IMR-90 (cell line): ENCODE results near the gene PPY. TPM values are rescaled to one million over a fixed set of nuclear protein-coding genes. Genes with fewer than 3 reads are reported as not detected.

Experiments used
- ATAC-seq: fragments of 200-7000 bp; cut with Tn5 transposase; 2 replicates; pipeline ENCODE4 v1.9.1; 2020; ENCODE audit warnings: low read depth, mild to moderate bottlenecking, moderate library complexity
- BruUV-seq: library from RNA; stranded (reverse); fragments of 400-500 nt; replicated peaks from 2 replicates; lab custom pipeline; 2021; lab: Mats Ljungman, UMichigan
- CTCF ChIA-PET: fragments of 300-600 bp; formaldehyde crosslinking; extraction: SDS; loops from one replicate; lab custom pipeline; 2021; ENCODE audit warnings: antibody characterized with exemption; lab: Yijun Ruan, JAX
- POLR2A ChIA-PET: fragments of 300-600 bp; sonication (Branson Sonifier 250); formaldehyde crosslinking; loops from one replicate; lab custom pipeline; 2022; ENCODE audit warnings: antibody characterized with exemption; ENCODE audit not compliant: unreplicated experiment; lab: Charles Lee
- DNase-seq: peaks from one replicate; pipeline ENCODE4 v3.0.0; 2013
- H2AFZ ChIP-seq: replicated peaks from 2 replicates; pipeline ENCODE3; 2013; ENCODE audit warnings: low read length, mild to moderate bottlenecking; ENCODE audit not compliant: poor library complexity
- H2AK5ac ChIP-seq: 2 replicates; pipeline ENCODE4 v1.6.1; 2013; ENCODE audit warnings: low read depth, low read length, inconsistent platforms
- H2AK9ac ChIP-seq: replicated peaks from 2 replicates; pipeline ENCODE3; 2013; ENCODE audit warnings: mild to moderate bottlenecking, low read depth, low read length, moderate library complexity; ENCODE audit not compliant: poor library complexity
- H2BK120ac ChIP-seq: 2 replicates; pipeline ENCODE4 v1.6.1; 2013; ENCODE audit warnings: low read depth, low read length, inconsistent platforms
- H2BK15ac ChIP-seq: 3 replicates; pipeline ENCODE4 v1.6.1; 2013; ENCODE audit warnings: low read depth, low read length, inconsistent platforms
- H2BK20ac ChIP-seq: 2 replicates; pipeline ENCODE4 v1.6.1; 2013; ENCODE audit warnings: low read depth, mild to moderate bottlenecking, inconsistent platforms, low read length, moderate library complexity
- H2BK5ac ChIP-seq: 2 replicates; pipeline ENCODE4 v1.6.1; 2013; ENCODE audit warnings: mild to moderate bottlenecking, low read depth, low read length, inconsistent platforms; ENCODE audit not compliant: poor library complexity, severe bottlenecking
- H3K14ac ChIP-seq: replicated peaks from 2 replicates; pipeline ENCODE4 v1.6.1; 2013; ENCODE audit warnings: low read depth, low read length, inconsistent platforms
- H3K18ac ChIP-seq: 2 replicates; pipeline ENCODE4 v1.6.1; 2013; ENCODE audit warnings: low read depth, low read length, control low read depth
- H3K23ac ChIP-seq: 2 replicates; pipeline ENCODE4 v1.6.1; 2013; ENCODE audit warnings: low read depth, low read length, inconsistent platforms
- H3K27ac ChIP-seq: 2 replicates; pipeline ENCODE4 v1.5.1; 2013; ENCODE audit warnings: mild to moderate bottlenecking, control low read depth, low read length; ENCODE audit not compliant: insufficient read depth
- H3K27me3 ChIP-seq: 2 replicates; pipeline ENCODE4 v1.6.1; 2013; ENCODE audit warnings: low read length; ENCODE audit not compliant: control insufficient read depth, insufficient read depth
- H3K36me3 ChIP-seq: 2 replicates; pipeline ENCODE4 v1.6.1; 2013; ENCODE audit warnings: low read length, mixed read lengths; ENCODE audit not compliant: control insufficient read depth, insufficient read depth
- H3K4ac ChIP-seq: 2 replicates; pipeline ENCODE4 v1.6.1; 2013; ENCODE audit warnings: low read depth, low read length, inconsistent platforms
- H3K4me1 ChIP-seq: 2 replicates; pipeline ENCODE4 v1.6.1; 2013; ENCODE audit warnings: low read length, mixed read lengths; ENCODE audit not compliant: control insufficient read depth, insufficient read depth
- H3K4me2 ChIP-seq: 2 replicates; pipeline ENCODE4 v1.6.1; 2013; ENCODE audit warnings: low read depth, mild to moderate bottlenecking, control low read depth, low read length, moderate library complexity
- H3K4me3 ChIP-seq: 2 replicates; pipeline ENCODE4 v1.5.1; 2013; ENCODE audit warnings: low read depth, mild to moderate bottlenecking, control low read depth, low read length, moderate library complexity; ENCODE audit not compliant: insufficient read depth
- H3K56ac ChIP-seq: 2 replicates; pipeline ENCODE4 v1.6.1; 2013; ENCODE audit warnings: low read length, inconsistent platforms; ENCODE audit not compliant: insufficient read depth; ENCODE audit errors: extremely low read depth
- H3K79me1 ChIP-seq, 2 experiments: 2 replicates each; pipeline ENCODE4 v1.6.1; 2013; ENCODE audit warnings: low read length in 2 of 2, inconsistent platforms in 1 of 2, low read depth in 1 of 2
- H3K9ac ChIP-seq: 2 replicates; pipeline ENCODE4 v1.6.1; 2013; ENCODE audit warnings: low read depth, low read length, control low read depth
- H3K9me1 ChIP-seq: 2 replicates; pipeline ENCODE4 v1.6.1; 2013; ENCODE audit warnings: low read length, inconsistent platforms; ENCODE audit not compliant: insufficient read depth
- H3K9me3 ChIP-seq: 2 replicates; pipeline ENCODE4 v1.6.1; 2013; ENCODE audit warnings: low read length; ENCODE audit not compliant: control insufficient read depth, insufficient read depth
- H4K20me1 ChIP-seq: 2 replicates; pipeline ENCODE4 v1.6.1; 2013; ENCODE audit warnings: low read length, inconsistent platforms; ENCODE audit not compliant: insufficient read depth
- H4K5ac ChIP-seq: 2 replicates; pipeline ENCODE4 v1.6.1; 2013; ENCODE audit warnings: mild to moderate bottlenecking, low read depth, low read length, control low read depth
- H4K8ac ChIP-seq, 2 experiments: 2 replicates each; pipeline ENCODE4 v1.6.1; 2013; ENCODE audit warnings: low read depth in 2 of 2, low read length in 2 of 2, control low read depth in 1 of 2, inconsistent platforms in 1 of 2
- H4K91ac ChIP-seq: 2 replicates; pipeline ENCODE4 v1.6.1; 2013; ENCODE audit warnings: low read depth, low read length, inconsistent platforms; ENCODE audit not compliant: insufficient read depth
- BHLHE40 ChIP-seq: fragments of 150-350 bp; IDR thresholded peaks from 2 replicates; pipeline ENCODE4 v1.6.1; 2016; ENCODE audit warnings: mild to moderate bottlenecking, low read depth, low read length
- CEBPB ChIP-seq: IDR thresholded peaks from 2 replicates; pipeline ENCODE4 v1.6.1; 2012; ENCODE audit warnings: low read depth, low read length, improper control_type of control experiment
- CHD1 ChIP-seq: IDR thresholded peaks from 2 replicates; pipeline ENCODE4 v1.6.1; 2012; ENCODE audit warnings: low read depth, low read length, improper control_type of control experiment
- FOS ChIP-seq: fragments of 150-350 bp; IDR thresholded peaks from 2 replicates; pipeline ENCODE4 v1.6.1; 2016; ENCODE audit warnings: low read depth, low read length
- MAFK ChIP-seq: IDR thresholded peaks from 2 replicates; pipeline ENCODE4 v1.6.1; 2012; ENCODE audit warnings: low read depth, low read length, improper control_type of control experiment
- MAZ ChIP-seq: IDR thresholded peaks from 2 replicates; pipeline ENCODE4 v1.6.1; 2012; ENCODE audit warnings: low read depth, mild to moderate bottlenecking, low read length, improper control_type of control experiment, moderate library complexity, borderline replicate concordance
- MXI1 ChIP-seq: IDR thresholded peaks from 2 replicates; pipeline ENCODE4 v1.6.1; 2012; ENCODE audit warnings: low read depth, mild to moderate bottlenecking, low read length, moderate library complexity, borderline replicate concordance
- NFE2L2 ChIP-seq: fragments of 150-350 bp; IDR thresholded peaks from 2 replicates; pipeline ENCODE4 v1.6.1; 2016; ENCODE audit warnings: low read depth, mild to moderate bottlenecking, low read length
- POLR2A ChIP-seq: IDR thresholded peaks from 2 replicates; pipeline ENCODE4 v1.6.1; 2012; ENCODE audit warnings: mild to moderate bottlenecking, low read depth, low read length
- RAD21 ChIP-seq: IDR thresholded peaks from 2 replicates; pipeline ENCODE4 v1.6.1; 2012; ENCODE audit warnings: low read length, improper control_type of control experiment
- RCOR1 ChIP-seq: IDR thresholded peaks from 2 replicates; pipeline ENCODE4 v1.6.1; 2012; ENCODE audit warnings: mild to moderate bottlenecking, low read length, improper control_type of control experiment; ENCODE audit not compliant: insufficient replicate concordance
- RFX5 ChIP-seq: IDR thresholded peaks from 2 replicates; pipeline ENCODE4 v1.8.0; 2012; ENCODE audit warnings: low read depth, mild to moderate bottlenecking, low read length, moderate library complexity
- SMC3 ChIP-seq: fragments of 150-350 bp; IDR thresholded peaks from 2 replicates; pipeline ENCODE4 v1.6.1; 2016; ENCODE audit warnings: low read depth, mild to moderate bottlenecking, antibody characterized with exemption, low read length, moderate library complexity
- USF2 ChIP-seq: fragments of 150-350 bp; IDR thresholded peaks from 2 replicates; pipeline ENCODE4 v1.6.1; 2017; ENCODE audit warnings: mild to moderate bottlenecking, antibody characterized with exemption, low read length, low read depth
- WGBS, 2 experiments: methylation state at CpG; one replicate each; pipeline versions ENCODE4 v1.1.5 to v1.1.7; 2013; ENCODE audit warnings: missing lambda C conversion rate in 2 of 2; ENCODE audit not compliant: insufficient read length in 1 of 2; ENCODE audit errors: extremely low coverage in 2 of 2; 5-methylcytosine and 5-hydroxymethylcytosine counted together
- dilution Hi-C: fragments of 300-500 bp; cut with HindIII; formaldehyde crosslinking; loops from one replicate; pipeline ENCODE4 v1.14.3; 2018; ENCODE audit warnings: low sequenced_read_pairs; ENCODE audit not compliant: unreplicated experiment
- in situ Hi-C: fragments of 300-500 bp; cut with MboI; formaldehyde crosslinking; loops from 3 replicates; pipeline ENCODE4 v1.14.3; 2019; ENCODE audit warnings: low sequenced_read_pairs, inconsistent platforms, mixed read lengths
- intact Hi-C: fragments of 100-400 bp; cut with micrococcal nuclease; formaldehyde crosslinking; loops from 2 replicates; pipeline ENCODE4 v1.10.0; 2022
- polyA plus RNA-seq, 3 experiments: library from polyadenylated mRNA; depleted of rRNA; stranded (reverse); fragments of >200 nt; gene quantifications; 2 replicates each; pipeline ENCODE4 v1.2.3, GENCODE V29; 2012; ENCODE audit warnings: low replicate concordance in 1 of 3
- total RNA-seq: library from RNA; depleted of rRNA; stranded (reverse); fragments of >200 nt; gene quantifications from 2 replicates; pipeline ENCODE4 v1.2.3, GENCODE V29; 2012
- TF ChIP-seq, protein P1 (sequence below): conservative IDR thresholded peaks from 2 replicates; pipeline ENCODE4 v1.5.1; 2012; ENCODE audit warnings: mild to moderate bottlenecking, low read depth, low read length, improper control_type of control experiment
- TF ChIP-seq, protein P2 (sequence below): fragments of 150-350 bp; IDR thresholded peaks from 2 replicates; pipeline ENCODE4 v1.6.1; 2016; ENCODE audit warnings: low read depth, mild to moderate bottlenecking, low read length, moderate library complexity, borderline replicate concordance

The PPY gene
- total and polyA plus RNA-seq, 2 of the 4 experiments (the other 2 are of a cell fraction), result not detected

- ChIA-PET CTCF (no interaction called here), POLR2A (no interaction called here)
- Histone ChIP-seq H4K20me1 (no peaks in the 10 kb centered on the region), H3K9me1 (no peaks in the 10 kb centered on the region), H2BK120ac (no peak overlapping the region), H3K36me3 (no peaks in the 10 kb centered on the region), H3K4ac (no peak overlapping the region), H3K4me2 (no peak overlapping the region), H3K23ac (no peak overlapping the region), H3K14ac (no peak overlapping the region), H3K56ac (no peak overlapping the region), H2BK20ac (no peak overlapping the region), H4K5ac (no peak overlapping the region), H3K27ac (no peak overlapping the region), H2BK5ac (no peak overlapping the region), H3K9me3 (no peaks in the 10 kb centered on the region), H3K4me3 (no peak overlapping the region), H3K4me1 (peaks cover under 1% of the 10 kb centered on the region; the same call in 1 of the 2 replicates), H4K91ac (no peak overlapping the region), H3K79me1 (no peaks in the 10 kb centered on the region), H2AK9ac (no peak overlapping the region), H2BK15ac (no peak overlapping the region), H2AFZ (no peak overlapping the region), H2AK5ac (no peak overlapping the region), H3K27me3 (peaks cover 67% of the 10 kb centered on the region), H3K9ac (no peak overlapping the region), H3K18ac (no peak overlapping the region), H4K8ac (no peak overlapping the region)
- intact Hi-C loops, result no loop called here
- DNase-seq (no peak), ATAC-seq (no peak)
- WGBS, 2 experiments, result 75% methylated on average over 4 of the region's 7 CpGs; no CpG with 5 or more reads in 1 of the 2 experiments
- no TSS peak for BruUV-seq
- no peak for TF ChIP-seq BHLHE40
- no peak for TF ChIP-seq RAD21
- TF ChIP-seq NFE2L2, result no peak
- TF ChIP-seq, protein P1, sequence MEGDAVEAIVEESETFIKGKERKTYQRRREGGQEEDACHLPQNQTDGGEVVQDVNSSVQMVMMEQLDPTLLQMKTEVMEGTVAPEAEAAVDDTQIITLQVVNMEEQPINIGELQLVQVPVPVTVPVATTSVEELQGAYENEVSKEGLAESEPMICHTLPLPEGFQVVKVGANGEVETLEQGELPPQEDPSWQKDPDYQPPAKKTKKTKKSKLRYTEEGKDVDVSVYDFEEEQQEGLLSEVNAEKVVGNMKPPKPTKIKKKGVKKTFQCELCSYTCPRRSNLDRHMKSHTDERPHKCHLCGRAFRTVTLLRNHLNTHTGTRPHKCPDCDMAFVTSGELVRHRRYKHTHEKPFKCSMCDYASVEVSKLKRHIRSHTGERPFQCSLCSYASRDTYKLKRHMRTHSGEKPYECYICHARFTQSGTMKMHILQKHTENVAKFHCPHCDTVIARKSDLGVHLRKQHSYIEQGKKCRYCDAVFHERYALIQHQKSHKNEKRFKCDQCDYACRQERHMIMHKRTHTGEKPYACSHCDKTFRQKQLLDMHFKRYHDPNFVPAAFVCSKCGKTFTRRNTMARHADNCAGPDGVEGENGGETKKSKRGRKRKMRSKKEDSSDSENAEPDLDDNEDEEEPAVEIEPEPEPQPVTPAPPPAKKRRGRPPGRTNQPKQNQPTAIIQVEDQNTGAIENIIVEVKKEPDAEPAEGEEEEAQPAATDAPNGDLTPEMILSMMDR, result no peak
- TF ChIP-seq MAZ, result no peak
- no peak for TF ChIP-seq RCOR1
- no peak for TF ChIP-seq SMC3
- TF ChIP-seq POLR2A, result no peak
- TF ChIP-seq CEBPB, result no peak
- TF ChIP-seq FOS, result no peak
- TF ChIP-seq USF2, result no peak
- no peak for TF ChIP-seq MAFK
- no peak for TF ChIP-seq CHD1
- TF ChIP-seq MXI1, result no peak
- TF ChIP-seq RFX5, result no peak
- TF ChIP-seq, protein P2, sequence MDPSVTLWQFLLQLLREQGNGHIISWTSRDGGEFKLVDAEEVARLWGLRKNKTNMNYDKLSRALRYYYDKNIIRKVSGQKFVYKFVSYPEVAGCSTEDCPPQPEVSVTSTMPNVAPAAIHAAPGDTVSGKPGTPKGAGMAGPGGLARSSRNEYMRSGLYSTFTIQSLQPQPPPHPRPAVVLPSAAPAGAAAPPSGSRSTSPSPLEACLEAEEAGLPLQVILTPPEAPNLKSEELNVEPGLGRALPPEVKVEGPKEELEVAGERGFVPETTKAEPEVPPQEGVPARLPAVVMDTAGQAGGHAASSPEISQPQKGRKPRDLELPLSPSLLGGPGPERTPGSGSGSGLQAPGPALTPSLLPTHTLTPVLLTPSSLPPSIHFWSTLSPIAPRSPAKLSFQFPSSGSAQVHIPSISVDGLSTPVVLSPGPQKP, result no peak
- in situ Hi-C loops, result no loop called here
- dilution Hi-C loops, result no loop called here
Measured at GRCh38 chr17:43979011-43979410, 36.7 kb upstream of the PPY start.
